ENCODE measurements around the gene TGFBR3. TPM values are rescaled to one million over a fixed set of nuclear protein-coding genes. Genes with fewer than 3 reads are reported as not detected.

TGFBR3 gene
- total RNA-seq, 1 experiment from 2014 or later: 2.4 TPM

- H3K4me1 Mint-ChIP-seq: peaks cover 0 to 7% of the 10 kb centered on the region in 2 experiments; a peak in 1 of 4 replicates
- no peaks in the 10 kb centered on the region for H3K4me1 ChIP-seq (ENCODE audit: insufficient read depth, low read length)
- no peak overlapping the region for H3K18ac ChIP-seq (ENCODE audit: insufficient read length, low read depth, low read length)
- H3K27me3 Mint-ChIP-seq (ENCODE audit: low read depth): no peaks in the 10 kb centered on the region; the same call in 1 of the 2 replicates
- H3K9me3 Mint-ChIP-seq: peaks cover 16 to 17% of the 10 kb centered on the region in 2 experiments
- H3K4me2 ChIP-seq (ENCODE audit: insufficient read depth, insufficient read length, low read length): no peak overlapping the region
- TF ChIP-seq CTCF (conservative IDR thresholded peaks at IDR 0.05): no peak
- no peak overlapping the region for H2BK12ac ChIP-seq (ENCODE audit: insufficient read length, low read depth, low read length)
- H4K5ac ChIP-seq (ENCODE audit: insufficient read length, low read depth, low read length): no peak overlapping the region
- H2AK5ac ChIP-seq (ENCODE audit: insufficient read length, low read length): no peak overlapping the region
- no peaks in the 10 kb centered on the region for H3K79me2 ChIP-seq (ENCODE audit: insufficient read depth, low read length)
- no peaks in the 10 kb centered on the region for H3K23me2 ChIP-seq (ENCODE audit: insufficient read length, low read depth, low read length, poor library complexity, severe bottlenecking)
- WGBS (ENCODE audit: extremely low coverage, insufficient read length, low lambda C conversion rate): no CpG with 5 or more reads among the region's 6 CpGs
- H3K36me3 Mint-ChIP-seq (ENCODE audit: insufficient read depth in 1 of 3, low read depth in 3 of 3): peaks cover 4 to 19% (median 8%) of the 10 kb centered on the region in 3 experiments
- DNase-seq: no peak
- H3K27ac ChIP-seq (ENCODE audit: insufficient read length, low read depth, low read length): no peak overlapping the region
- H3K27ac Mint-ChIP-seq: no peak overlapping the region; a peak in 1 of 7 replicates
- H3T11ph ChIP-seq (ENCODE audit: low read length): no peak overlapping the region
- H3K27me3 ChIP-seq (ENCODE audit: insufficient read depth, low read length): no peaks in the 10 kb centered on the region
- H2BK15ac ChIP-seq (ENCODE audit: low read depth, low read length): no peak overlapping the region
- H4K91ac ChIP-seq (ENCODE audit: insufficient read length, low read depth, low read length): no peak overlapping the region
- no peak overlapping the region for H3K14ac ChIP-seq (ENCODE audit: insufficient read depth, low read length)
- H3K79me1 ChIP-seq (ENCODE audit: insufficient read depth, low read depth, low read length, poor library complexity, severe bottlenecking): no peaks in the 10 kb centered on the region
- no peak overlapping the region for H2BK120ac ChIP-seq (ENCODE audit: low read depth, low read length, poor library complexity, severe bottlenecking)
- no peak overlapping the region for H2BK5ac ChIP-seq (ENCODE audit: insufficient read length, low read length)
- no peak overlapping the region for H4K8ac ChIP-seq (replicated peaks; ENCODE audit: insufficient read length, low read depth, low read length)
- H2AFZ ChIP-seq (ENCODE audit: low read length): no peak overlapping the region
- no peaks in the 10 kb centered on the region for H4K20me1 ChIP-seq (ENCODE audit: control insufficient read depth, insufficient read depth, insufficient read length)
- H3K9me3 ChIP-seq (ENCODE audit: control insufficient read depth, low read depth, low read length): peaks cover 7% of the 10 kb centered on the region
- H2BK20ac ChIP-seq (ENCODE audit: low read depth, low read length, poor library complexity, severe bottlenecking): no peak overlapping the region
- no peak overlapping the region for H3K4ac ChIP-seq (ENCODE audit: low read depth, low read length)
- no peak overlapping the region for H3K56ac ChIP-seq (ENCODE audit: insufficient read length, low read depth, low read length)
- no peak overlapping the region for H3K4me3 Mint-ChIP-seq
- no peak overlapping the region for H3K9ac ChIP-seq (ENCODE audit: extremely low read depth, insufficient read length, low read length)
- H3K23ac ChIP-seq (ENCODE audit: insufficient read length, low read depth, low read length): no peak overlapping the region
These were observed 138.3 kb downstream of the TGFBR3 start for GRCh38 chr1:91747666-91748065.
